ENCODE results near the gene FOXP1.

DNA sequence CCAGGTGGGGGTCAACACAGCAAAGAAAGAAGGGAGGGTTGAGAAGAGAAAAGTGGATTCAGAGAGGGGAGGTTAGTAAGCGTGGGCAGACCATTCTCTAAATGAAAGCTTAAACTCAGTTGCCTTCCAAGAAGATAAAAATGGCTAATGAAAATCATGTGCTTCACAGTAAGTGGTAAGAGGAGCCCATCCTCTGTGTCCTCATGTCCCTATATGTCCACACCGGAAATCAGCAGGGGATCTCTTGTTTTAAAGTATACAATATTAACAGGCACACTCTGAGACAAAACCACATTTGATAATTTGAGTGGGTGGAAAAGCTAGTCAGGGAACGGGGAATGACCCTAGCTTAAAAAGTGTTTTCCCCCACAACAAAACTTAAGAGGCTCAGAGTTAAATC, 4.4 kb upstream of the FOXP1 start:
- TF ChIP-seq, protein P1, sequence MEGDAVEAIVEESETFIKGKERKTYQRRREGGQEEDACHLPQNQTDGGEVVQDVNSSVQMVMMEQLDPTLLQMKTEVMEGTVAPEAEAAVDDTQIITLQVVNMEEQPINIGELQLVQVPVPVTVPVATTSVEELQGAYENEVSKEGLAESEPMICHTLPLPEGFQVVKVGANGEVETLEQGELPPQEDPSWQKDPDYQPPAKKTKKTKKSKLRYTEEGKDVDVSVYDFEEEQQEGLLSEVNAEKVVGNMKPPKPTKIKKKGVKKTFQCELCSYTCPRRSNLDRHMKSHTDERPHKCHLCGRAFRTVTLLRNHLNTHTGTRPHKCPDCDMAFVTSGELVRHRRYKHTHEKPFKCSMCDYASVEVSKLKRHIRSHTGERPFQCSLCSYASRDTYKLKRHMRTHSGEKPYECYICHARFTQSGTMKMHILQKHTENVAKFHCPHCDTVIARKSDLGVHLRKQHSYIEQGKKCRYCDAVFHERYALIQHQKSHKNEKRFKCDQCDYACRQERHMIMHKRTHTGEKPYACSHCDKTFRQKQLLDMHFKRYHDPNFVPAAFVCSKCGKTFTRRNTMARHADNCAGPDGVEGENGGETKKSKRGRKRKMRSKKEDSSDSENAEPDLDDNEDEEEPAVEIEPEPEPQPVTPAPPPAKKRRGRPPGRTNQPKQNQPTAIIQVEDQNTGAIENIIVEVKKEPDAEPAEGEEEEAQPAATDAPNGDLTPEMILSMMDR (IDR thresholded peaks at IDR 0.05; ENCODE audit: low read length) = no peak
- no peak for TF ChIP-seq EZH2 (IDR thresholded peaks at IDR 0.05; ENCODE audit: borderline replicate concordance, low read length)
